HepG2 (cell line): ENCODE results near the gene NCOA1. TPM values are rescaled to one million over a fixed set of nuclear protein-coding genes. Genes with fewer than 3 reads are reported as not detected.
A peak's percentile ranks its signal among the peaks of the same experiment; 100 is the strongest.

Source experiments
- ARHGAP35 ChIP-seq: sonication (generic); formaldehyde crosslinking; IDR thresholded peaks from 2 replicates; pipeline ENCODE4 v1.9.0; 2022; ENCODE audit warnings: mild to moderate bottlenecking, inconsistent platforms, moderate library complexity, missing genetic modification reagents, borderline replicate concordance
- ETV6 ChIP-seq: sonication (generic); formaldehyde crosslinking; conservative IDR thresholded peaks from 2 replicates; pipeline ENCODE4 v1.4.0; 2020; ENCODE audit warnings: missing genetic modification reagents
- NCOA2 ChIP-seq: sonication (generic); formaldehyde crosslinking; IDR thresholded peaks from 2 replicates; pipeline ENCODE4 v1.8.0; 2022; ENCODE audit warnings: inconsistent platforms
- NFKB2 ChIP-seq: sonication (generic); formaldehyde crosslinking; IDR thresholded peaks from 2 replicates; pipeline ENCODE4 v1.4.0; 2020; ENCODE audit warnings: missing genetic modification reagents, borderline replicate concordance
- RBAK ChIP-seq: sonication (generic); formaldehyde crosslinking; IDR thresholded peaks from 2 replicates; pipeline ENCODE4 v1.5.1; 2020; ENCODE audit warnings: mild to moderate bottlenecking, missing genetic modification reagents
- THAP7 ChIP-seq: sonication (generic); formaldehyde crosslinking; IDR thresholded peaks from 2 replicates; pipeline ENCODE4 v1.8.1; 2023; ENCODE audit warnings: mild to moderate bottlenecking, missing genetic modification reagents
- ZNF230 ChIP-seq: sonication (generic); formaldehyde crosslinking; IDR thresholded peaks from 2 replicates; pipeline ENCODE4 v1.4.0; 2020; ENCODE audit warnings: mild to moderate bottlenecking, missing genetic modification reagents
- ZNF280D ChIP-seq: sonication (generic); formaldehyde crosslinking; IDR thresholded peaks from 2 replicates; pipeline ENCODE4 v1.5.1; 2020; ENCODE audit warnings: mild to moderate bottlenecking, missing genetic modification reagents
- ZNF337 ChIP-seq: sonication (generic); formaldehyde crosslinking; IDR thresholded peaks from 2 replicates; pipeline ENCODE4 v1.5.1; 2020; ENCODE audit warnings: missing genetic modification reagents, low read depth, mild to moderate bottlenecking, borderline replicate concordance
- ZNF343 ChIP-seq: sonication (generic); formaldehyde crosslinking; IDR thresholded peaks from 2 replicates; pipeline ENCODE4 v1.4.0; 2020; ENCODE audit warnings: mild to moderate bottlenecking, missing genetic modification reagents
- ZNF44 ChIP-seq: sonication (generic); formaldehyde crosslinking; IDR thresholded peaks from 2 replicates; pipeline ENCODE4 v1.5.1; 2020; ENCODE audit warnings: mild to moderate bottlenecking, missing genetic modification reagents
- ZNF614 ChIP-seq: IDR thresholded peaks from 2 replicates; pipeline ENCODE4 v1.6.1; 2018; ENCODE audit warnings: missing biosample characterization, missing genetic modification reagents, inconsistent platforms, borderline replicate concordance
- ZNF761 ChIP-seq: sonication (generic); formaldehyde crosslinking; conservative IDR thresholded peaks from 2 replicates; pipeline ENCODE4 v1.4.0; 2020; ENCODE audit warnings: mild to moderate bottlenecking, missing genetic modification reagents
- polyA plus RNA-seq, 8 experiments: library from polyadenylated mRNA; depleted of rRNA in 3 of 8; stranded (reverse) in 7 of 8; unstranded in 1 of 8; fragments of >200 nt; fragmentation: Illumina TruSeq in 4 of 8; extraction: Trizol in 4 of 8; gene quantifications; 2 replicates each; pipeline versions ENCODE4 v1.2.1 to v1.2.3, GENCODE V29; 2011 to 2016; ENCODE audit warnings: low read depth in 4 of 8, missing spikeins in 1 of 8, mixed read lengths in 1 of 8; ENCODE audit not compliant: insufficient read depth in 1 of 8
- total RNA-seq, 5 experiments: library from RNA; depleted of rRNA; stranded (reverse); fragments of >200 nt; fragmentation: Illumina TruSeq; extraction: Trizol; gene quantifications; 2 replicates each; pipeline ENCODE4 v1.2.3, GENCODE V29; 2016; ENCODE audit warnings: low read depth in 1 of 5
- TF ChIP-seq, protein P1 (sequence below): sonication (generic); formaldehyde crosslinking; IDR thresholded peaks from 2 replicates; pipeline ENCODE4 v1.8.0; 2022; ENCODE audit warnings: missing genetic modification reagents, mild to moderate bottlenecking, borderline replicate concordance
- TF ChIP-seq, protein P2 (sequence below): sonication (generic); formaldehyde crosslinking; IDR thresholded peaks from 2 replicates; pipeline ENCODE4 v1.5.1; 2020; ENCODE audit warnings: mild to moderate bottlenecking, missing genetic modification reagents, moderate library complexity
- TF ChIP-seq, protein P3 (sequence below): sonication (generic); formaldehyde crosslinking; IDR thresholded peaks from 2 replicates; pipeline ENCODE4 v1.5.1; 2020; ENCODE audit warnings: mild to moderate bottlenecking, missing genetic modification reagents, moderate library complexity

Gene NCOA1
- total and polyA plus RNA-seq, 2 of the 13 experiments (the other 11 are each of a cell fraction or from before 2014, with no cell fraction given) = 10.0 to 10.4 TPM

DNA sequence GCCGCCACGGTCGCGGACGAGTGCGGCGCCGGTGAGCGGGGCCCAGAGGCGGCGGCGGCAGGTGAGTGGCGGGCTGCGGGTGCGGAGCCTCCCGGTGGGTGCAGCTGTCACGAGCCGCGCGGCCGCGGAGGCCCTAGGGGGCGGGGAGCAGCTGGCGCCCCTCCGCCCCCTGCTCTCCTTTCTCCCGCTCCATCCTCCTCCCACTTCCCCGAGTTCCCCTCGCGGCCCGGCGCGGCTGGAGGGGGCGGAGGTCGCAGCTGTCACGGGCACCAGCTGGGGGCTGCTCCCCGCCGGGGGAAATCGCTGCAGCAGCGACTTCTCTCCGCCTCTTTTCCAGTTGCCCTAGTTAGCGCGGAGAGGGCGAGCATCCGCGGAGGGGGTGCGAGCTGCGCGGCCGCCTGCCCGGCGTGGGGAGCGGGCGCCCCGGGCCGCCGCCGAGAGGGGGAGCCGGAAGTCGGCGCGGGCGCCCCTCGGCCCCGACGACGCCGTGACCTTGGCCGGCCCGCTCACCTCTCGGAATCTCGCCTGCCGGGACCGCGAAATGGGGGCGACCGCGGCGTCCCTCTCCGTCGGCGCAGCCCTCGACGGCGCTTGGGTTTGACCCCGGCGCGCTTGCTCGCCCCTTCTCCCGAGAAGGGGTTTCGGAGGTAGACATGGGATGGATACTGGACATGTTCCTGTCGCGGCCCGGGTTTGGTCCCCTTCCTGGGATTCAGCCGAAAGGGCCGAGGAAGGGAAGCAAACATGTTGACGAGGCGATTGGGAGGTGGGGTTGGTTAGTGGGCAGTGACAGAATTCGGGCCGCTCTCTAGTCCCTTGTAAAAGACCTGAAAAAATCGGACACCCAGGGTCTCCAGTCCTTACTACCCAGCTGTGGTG lies 727 bp downstream of the NCOA1 start (continued):
- no peak for TF ChIP-seq ZNF337 (CRISPR knock-in tag)
- TF ChIP-seq NFKB2 (CRISPR knock-in tag) = no peak
- TF ChIP-seq NCOA2 (CRISPR knock-in tag) = no peak
- no peak for TF ChIP-seq ETV6
- TF ChIP-seq, protein P1, sequence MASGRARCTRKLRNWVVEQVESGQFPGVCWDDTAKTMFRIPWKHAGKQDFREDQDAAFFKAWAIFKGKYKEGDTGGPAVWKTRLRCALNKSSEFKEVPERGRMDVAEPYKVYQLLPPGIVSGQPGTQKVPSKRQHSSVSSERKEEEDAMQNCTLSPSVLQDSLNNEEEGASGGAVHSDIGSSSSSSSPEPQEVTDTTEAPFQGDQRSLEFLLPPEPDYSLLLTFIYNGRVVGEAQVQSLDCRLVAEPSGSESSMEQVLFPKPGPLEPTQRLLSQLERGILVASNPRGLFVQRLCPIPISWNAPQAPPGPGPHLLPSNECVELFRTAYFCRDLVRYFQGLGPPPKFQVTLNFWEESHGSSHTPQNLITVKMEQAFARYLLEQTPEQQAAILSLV (CRISPR knock-in tag) = no peak; the same call in 1 of the 2 replicates
- TF ChIP-seq ZNF280D (CRISPR knock-in tag) = no peak
- no peak for TF ChIP-seq ZNF614 (CRISPR knock-in tag)
- TF ChIP-seq ZNF761 (CRISPR knock-in tag) = 0 out of 2 replicates have a peak, but pooled peaks have one; percentile 18
- no peak; the same call in 1 of the 2 replicates for TF ChIP-seq ZNF343 (CRISPR knock-in tag)
- TF ChIP-seq ARHGAP35 (CRISPR knock-in tag) = no peak
- no peak for TF ChIP-seq ZNF230 (CRISPR knock-in tag)
- TF ChIP-seq THAP7 = no peak
- TF ChIP-seq, protein P2, sequence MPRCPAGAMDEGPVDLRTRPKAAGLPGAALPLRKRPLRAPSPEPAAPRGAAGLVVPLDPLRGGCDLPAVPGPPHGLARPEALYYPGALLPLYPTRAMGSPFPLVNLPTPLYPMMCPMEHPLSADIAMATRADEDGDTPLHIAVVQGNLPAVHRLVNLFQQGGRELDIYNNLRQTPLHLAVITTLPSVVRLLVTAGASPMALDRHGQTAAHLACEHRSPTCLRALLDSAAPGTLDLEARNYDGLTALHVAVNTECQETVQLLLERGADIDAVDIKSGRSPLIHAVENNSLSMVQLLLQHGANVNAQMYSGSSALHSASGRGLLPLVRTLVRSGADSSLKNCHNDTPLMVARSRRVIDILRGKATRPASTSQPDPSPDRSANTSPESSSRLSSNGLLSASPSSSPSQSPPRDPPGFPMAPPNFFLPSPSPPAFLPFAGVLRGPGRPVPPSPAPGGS = peak; percentile 50; the same call in 1 of the 2 replicates
- TF ChIP-seq, protein P3, sequence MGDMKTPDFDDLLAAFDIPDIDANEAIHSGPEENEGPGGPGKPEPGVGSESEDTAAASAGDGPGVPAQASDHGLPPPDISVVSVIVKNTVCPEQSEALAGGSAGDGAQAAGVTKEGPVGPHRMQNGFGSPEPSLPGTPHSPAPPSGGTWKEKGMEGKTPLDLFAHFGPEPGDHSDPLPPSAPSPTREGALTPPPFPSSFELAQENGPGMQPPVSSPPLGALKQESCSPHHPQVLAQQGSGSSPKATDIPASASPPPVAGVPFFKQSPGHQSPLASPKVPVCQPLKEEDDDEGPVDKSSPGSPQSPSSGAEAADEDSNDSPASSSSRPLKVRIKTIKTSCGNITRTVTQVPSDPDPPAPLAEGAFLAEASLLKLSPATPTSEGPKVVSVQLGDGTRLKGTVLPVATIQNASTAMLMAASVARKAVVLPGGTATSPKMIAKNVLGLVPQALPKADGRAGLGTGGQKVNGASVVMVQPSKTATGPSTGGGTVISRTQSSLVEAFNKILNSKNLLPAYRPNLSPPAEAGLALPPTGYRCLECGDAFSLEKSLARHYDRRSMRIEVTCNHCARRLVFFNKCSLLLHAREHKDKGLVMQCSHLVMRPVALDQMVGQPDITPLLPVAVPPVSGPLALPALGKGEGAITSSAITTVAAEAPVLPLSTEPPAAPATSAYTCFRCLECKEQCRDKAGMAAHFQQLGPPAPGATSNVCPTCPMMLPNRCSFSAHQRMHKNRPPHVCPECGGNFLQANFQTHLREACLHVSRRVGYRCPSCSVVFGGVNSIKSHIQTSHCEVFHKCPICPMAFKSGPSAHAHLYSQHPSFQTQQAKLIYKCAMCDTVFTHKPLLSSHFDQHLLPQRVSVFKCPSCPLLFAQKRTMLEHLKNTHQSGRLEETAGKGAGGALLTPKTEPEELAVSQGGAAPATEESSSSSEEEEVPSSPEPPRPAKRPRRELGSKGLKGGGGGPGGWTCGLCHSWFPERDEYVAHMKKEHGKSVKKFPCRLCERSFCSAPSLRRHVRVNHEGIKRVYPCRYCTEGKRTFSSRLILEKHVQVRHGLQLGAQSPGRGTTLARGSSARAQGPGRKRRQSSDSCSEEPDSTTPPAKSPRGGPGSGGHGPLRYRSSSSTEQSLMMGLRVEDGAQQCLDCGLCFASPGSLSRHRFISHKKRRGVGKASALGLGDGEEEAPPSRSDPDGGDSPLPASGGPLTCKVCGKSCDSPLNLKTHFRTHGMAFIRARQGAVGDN = peak; percentile 68
- no peak for TF ChIP-seq RBAK (CRISPR knock-in tag)
- 0 out of 2 replicates have a peak, but pooled peaks have one; percentile 54 for TF ChIP-seq ZNF44 (CRISPR knock-in tag)
